ENCODE measurements around the gene MSRB3.
"Not testable (repeated sequence)": the region's sequence is repeated elsewhere in the genome, so short reads cannot be mapped to it uniquely, and the experiment has no call there.

MSRB3 gene

DNA sequence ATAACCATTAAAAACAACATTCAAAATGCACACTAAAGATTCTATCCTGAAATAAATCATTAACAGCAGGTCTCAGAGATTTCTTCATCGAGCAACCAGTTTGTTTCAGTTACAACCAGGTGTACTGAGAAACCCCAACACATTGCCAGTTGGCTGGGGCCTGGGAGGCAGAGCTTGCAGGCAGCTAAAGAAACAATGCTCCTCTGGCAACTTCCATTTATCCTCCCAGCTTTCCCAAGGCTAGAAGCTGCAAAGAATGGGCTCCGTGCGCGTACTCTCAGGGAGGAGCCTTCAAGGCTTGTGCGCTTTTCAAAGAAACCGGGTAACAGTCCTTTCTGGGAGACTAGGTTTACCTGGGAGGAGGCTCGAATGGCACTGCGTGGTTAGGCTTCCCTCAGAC is 181.6 kb downstream of the MSRB3 start:
- no peak for DNase-seq

- no peak for DNase-seq
These were observed 182.5 kb downstream of the MSRB3 start for GRCh38 chr12:65461017-65461416.

DNA sequence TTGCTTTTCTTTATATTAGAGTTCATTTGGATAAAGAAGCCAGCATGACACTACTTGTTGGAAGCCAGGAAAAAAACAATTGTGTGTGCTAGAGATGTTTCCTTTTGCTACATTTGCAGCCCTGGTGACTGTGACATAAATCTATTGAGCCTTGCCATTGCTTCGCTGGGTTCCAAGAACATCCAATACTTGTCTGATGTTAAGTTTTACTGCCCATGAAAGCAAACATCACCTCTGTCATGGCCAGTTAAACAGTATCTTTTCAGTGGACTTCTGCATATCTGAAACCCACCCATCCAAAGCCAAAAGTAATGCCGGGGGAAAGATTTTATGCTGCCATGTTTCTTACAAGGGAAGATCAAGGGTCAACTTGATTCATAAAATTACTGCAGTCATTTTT is 184.0 kb downstream of the MSRB3 start:
- DNase-seq: no peak

DNA sequence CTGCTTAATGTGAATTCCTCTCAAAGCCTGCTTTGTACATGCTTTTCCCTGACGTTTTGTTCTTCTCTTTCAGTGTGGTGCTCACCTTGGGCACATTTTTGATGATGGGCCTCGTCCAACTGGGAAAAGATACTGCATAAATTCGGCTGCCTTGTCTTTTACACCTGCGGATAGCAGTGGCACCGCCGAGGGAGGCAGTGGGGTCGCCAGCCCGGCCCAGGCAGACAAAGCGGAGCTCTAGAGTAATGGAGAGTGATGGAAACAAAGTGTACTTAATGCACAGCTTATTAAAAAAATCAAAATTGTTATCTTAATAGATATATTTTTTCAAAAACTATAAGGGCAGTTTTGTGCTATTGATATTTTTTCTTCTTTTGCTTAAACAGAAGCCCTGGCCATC is 184.6 kb downstream of the MSRB3 start:
- DNase-seq: no peak

GRCh38 chr12:65463611-65464010 is 185.1 kb downstream of the MSRB3 start:
- no peak for DNase-seq

DNA sequence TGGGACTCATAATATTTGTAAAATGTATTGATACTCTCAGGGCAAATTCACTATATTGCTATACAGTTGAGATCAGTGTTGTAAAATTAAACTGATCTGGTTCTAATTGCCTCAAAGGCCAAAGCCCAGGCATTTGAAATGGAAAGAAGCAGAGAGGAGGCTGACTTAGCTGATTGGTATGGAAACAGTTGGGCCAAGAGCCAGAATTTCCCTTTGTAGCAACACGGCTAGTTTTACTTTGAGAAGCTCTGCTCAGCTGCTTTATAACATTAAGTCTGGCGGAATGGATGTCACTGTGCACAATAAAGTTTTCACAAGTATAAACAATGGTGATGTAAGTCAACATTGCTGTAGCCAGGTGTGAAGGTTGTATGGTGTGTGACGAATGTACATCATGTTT is 186.4 kb downstream of the MSRB3 start:
- no peak for DNase-seq

DNA sequence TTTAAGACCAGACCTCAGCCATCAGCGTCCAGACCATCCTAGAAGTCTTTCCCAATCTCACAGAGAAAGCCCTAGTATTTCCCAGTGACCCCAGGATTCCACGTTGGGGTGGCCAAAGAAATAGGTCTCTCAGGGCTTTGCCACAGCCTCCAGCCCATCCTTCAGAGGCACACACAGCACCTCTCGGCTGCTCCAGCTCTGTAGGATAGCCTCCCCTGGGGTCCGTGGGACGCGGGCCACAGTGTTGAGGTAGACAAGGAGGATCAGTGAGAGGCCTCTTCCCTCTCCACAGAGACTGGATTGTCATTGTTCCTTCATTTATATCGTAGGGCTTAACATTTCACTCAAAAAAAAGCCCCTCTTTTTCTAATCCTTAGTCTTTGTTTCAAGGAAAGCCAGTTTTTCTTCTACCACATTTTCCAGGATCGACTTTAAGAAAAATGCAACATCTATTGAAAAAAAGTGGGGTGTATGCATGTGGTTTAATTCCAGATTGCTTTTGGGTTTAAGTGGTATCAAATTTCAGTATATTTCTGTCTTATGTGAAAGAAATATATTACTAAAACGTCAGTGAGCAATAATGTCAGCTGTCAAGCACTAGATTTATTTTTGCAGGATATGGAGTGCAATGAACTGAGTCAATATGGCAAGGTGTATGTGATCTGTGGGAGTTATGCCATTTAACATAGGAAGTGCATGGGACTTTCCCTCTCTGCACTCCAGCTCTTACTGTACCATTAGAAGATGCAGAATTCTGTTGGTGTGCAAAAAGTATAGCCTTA is 187.5 kb downstream of the MSRB3 start:
- no peak for DNase-seq

DNA sequence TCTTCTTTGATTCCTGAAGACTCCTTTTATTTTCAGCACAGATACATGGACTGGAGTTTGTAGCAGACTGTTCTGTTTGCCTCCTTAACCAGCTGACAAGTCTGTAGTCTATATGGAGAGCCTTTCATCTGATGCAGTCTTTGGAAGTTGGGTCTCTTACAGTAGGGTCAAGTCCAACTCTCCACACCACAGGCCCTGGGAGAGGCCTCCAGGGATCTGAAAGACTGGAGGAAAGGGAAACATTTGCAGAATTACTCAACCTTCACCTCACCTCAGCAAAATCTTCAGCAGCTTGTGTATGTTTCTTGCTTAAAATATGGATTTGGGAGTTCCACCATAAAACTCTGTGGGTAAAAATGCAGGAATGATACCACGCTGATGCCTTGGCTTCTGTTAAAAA is 188.4 kb downstream of the MSRB3 start:
- DNase-seq: no peak

DNA sequence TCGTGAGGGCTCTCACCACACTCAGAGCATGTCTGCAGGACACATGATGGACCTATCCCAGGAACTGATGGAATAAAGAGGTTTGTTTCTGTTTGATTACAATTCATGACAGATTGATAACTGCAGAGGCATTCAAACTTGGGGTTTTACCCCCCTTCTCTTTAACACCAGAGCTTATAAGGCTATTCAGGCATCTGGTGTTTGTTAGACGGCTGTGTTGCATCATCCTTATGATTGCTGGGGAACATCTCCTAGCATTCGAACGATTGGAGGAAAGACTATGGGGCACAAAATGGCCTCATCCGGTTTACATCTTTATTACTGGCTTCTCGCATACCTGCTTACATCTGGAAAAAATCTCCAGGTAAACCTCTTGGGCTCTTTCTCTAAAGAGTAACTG is 191.8 kb downstream of the MSRB3 start:
- no peak for DNase-seq

GRCh38 chr12:65472079-65472478 is 193.6 kb downstream of the MSRB3 start:
- no peak for DNase-seq

- DNase-seq: no peak
These were observed 196.3 kb downstream of the MSRB3 start for GRCh38 chr12:65474831-65475230.

DNA sequence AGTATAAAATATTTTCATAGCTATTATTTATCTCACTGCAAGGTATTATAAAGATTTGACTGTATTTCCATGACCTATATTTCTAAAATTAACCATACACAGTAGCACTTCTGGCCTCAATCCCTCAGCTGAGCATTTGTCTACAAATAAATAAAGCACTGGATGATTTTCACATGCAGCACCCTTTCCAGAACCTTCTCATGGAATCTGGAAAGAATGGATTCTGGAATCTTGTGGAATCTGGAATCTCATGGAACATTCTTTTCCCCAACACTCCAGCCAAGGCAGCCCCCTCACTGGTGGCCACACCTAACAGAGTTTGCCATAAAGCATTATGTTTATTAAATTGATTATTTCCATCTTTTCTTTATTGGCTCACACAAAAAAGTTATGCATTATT is 199.2 kb downstream of the MSRB3 start:
- no peak for DNase-seq

- DNase-seq: not testable (repeated sequence)
These were observed 205.5 kb downstream of the MSRB3 start for GRCh38 chr12:65483891-65484516.

DNA sequence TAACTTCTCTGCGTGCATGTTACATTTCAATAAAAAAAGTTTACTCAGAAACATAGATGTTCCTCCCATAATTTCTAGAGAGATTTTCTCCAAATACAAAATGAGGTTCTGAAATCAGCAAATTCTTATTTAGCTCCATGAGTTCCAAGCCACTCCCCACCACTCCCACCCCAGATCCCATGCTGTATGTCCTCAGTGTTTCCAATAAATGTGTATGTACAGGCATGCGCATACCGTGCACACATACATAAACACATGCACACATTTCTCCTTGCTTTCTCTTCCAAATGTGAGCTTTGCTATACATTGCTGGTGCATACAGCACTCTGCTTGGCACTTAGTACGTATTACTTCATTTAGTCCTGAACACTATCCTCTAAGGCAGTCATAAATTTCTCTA is 209.7 kb downstream of the MSRB3 start:
- no peak for DNase-seq

GRCh38 chr12:65490250-65490649 is 211.8 kb downstream of the MSRB3 start:
- DNase-seq: no peak

- DNase-seq: no peak
These were observed 214.8 kb downstream of the MSRB3 start for GRCh38 chr12:65492998-65493912.

DNA sequence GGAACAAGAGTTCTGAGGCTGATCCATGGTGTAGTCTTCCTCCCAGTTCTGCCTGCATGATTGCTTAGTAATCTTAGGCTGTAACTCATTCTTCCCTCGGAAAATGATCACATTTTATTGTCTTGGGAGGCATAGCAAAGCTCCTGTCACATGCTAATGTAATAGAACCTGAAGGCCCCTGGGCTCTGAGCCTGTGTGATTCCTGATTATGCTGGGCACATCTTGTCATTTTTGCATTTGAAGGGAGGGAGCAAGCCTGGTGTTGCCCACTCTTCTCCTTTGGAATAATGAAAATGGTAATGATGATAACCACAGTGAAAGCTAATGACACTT is 215.4 kb downstream of the MSRB3 start:
- no peak for DNase-seq

DNA sequence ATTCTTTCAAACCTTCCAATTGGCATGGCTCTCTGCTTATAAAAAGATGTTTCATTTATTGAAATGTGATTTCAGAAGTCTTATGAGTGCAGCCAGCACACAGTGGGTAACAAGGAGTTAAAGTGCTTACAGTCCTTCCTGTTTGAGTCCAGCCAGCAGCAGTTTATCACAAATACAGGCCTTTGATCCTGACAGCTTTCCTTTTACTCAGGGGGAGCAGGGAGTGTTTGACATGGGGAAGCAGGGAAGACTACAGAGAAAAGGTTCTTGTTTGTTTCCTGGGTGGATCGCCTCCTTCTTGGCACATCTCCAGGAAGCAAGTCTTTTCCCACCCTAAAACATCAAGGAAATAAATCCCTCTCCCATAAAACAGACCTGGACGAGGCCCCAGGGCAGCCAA is 216.1 kb downstream of the MSRB3 start:
- no peak for DNase-seq

DNA sequence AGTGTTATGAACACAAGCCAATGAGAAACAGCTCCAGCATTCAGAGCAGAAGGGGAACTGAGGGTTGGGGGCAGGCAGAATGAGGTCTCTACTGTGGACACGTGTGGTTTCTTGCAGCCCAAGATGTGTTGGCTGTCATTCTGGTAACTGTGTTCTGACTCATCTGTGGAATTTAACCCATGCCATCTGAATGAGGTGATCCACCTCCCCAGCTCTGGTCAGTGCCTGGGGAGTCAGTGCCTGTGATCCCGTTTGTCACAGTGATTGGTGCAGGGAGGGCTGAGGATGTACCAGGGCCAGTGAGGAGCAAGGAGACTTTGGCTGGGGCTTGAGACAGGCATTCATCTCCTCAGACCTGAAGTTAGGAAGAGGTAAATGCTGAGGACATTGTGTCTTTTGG is 216.8 kb downstream of the MSRB3 start:
- no peak for DNase-seq

- no peak for DNase-seq
These were observed 218.1 kb downstream of the MSRB3 start for GRCh38 chr12:65496617-65497016.

DNA sequence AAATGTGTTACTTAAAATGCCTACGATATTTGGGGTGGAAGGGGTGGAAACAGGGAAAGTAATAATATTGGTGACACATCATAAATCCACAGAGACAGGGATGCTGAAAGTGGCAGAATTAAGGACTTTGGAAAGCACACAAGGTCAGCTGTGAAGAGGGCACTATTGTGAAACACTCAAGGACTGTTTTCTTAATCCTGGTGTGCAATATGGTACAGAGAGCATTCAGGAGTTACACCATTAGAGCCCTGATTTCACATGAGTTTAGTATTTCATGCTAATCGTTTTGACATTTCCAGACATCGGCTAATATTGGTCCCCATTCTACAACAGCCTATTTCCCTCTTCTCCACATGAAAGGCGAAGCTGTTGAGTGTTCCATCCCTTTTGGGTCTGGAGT is 219.2 kb downstream of the MSRB3 start:
- no peak for DNase-seq

- no peak for DNase-seq
These were observed 220.7 kb downstream of the MSRB3 start for GRCh38 chr12:65499167-65499566.

GRCh38 chr12:65500091-65500900 is 221.8 kb downstream of the MSRB3 start:
- DNase-seq: no peak
